ENCODE measurements around the gene CATSPERD. TPM values are rescaled to one million over a fixed set of nuclear protein-coding genes. Genes with fewer than 3 reads are reported as not detected.
A peak's percentile ranks its signal among the peaks of the same experiment; 100 is the strongest.

The CATSPERD gene
- total RNA-seq, 1 donor from 2014 or later: not detected

GRCh38 chr19:5690955-5691821, 29.2 kb upstream of the CATSPERD start:
- peak; percentile 30 for DNase-seq (ENCODE audit: low read depth)
- H3K9ac ChIP-seq (ENCODE audit: low read length): peak overlapping the region; percentile 98
- no peaks in the 10 kb centered on the region for H3K27me3 Mint-ChIP-seq (ENCODE audit: low read depth, unreplicated experiment)
- H3K79me2 ChIP-seq (ENCODE audit: insufficient read depth, low read length): peaks cover 61% of the 10 kb centered on the region
- peak overlapping the region; percentile 95 for H3K27ac Mint-ChIP-seq (ENCODE audit: unreplicated experiment)
- no peak for FAIRE-seq
- H3K27ac ChIP-seq (ENCODE audit: low read depth, low read length): peak overlapping the region; percentile 85
- no peak overlapping the region for H2AFZ ChIP-seq (ENCODE audit: low read depth, low read length)
- peaks cover 7% of the 10 kb centered on the region for H3K4me1 Mint-ChIP-seq (ENCODE audit: low read depth, unreplicated experiment)
- peaks cover 60% of the 10 kb centered on the region for H4K20me1 ChIP-seq (ENCODE audit: insufficient read depth, low read length)
- H3K9me3 ChIP-seq (ENCODE audit: insufficient read depth, low read depth, low read length): no peaks in the 10 kb centered on the region
- TF ChIP-seq EZH2 (IDR thresholded peaks at IDR 0.05; ENCODE audit: insufficient read depth, low read length) (no peak), CTCF (IDR thresholded peaks at IDR 0.05; ENCODE audit: insufficient read depth, low read depth, low read length) (no peak)
- peak overlapping the region; percentile 86 for H3K4me2 ChIP-seq (ENCODE audit: low read length)
- peaks cover 13% of the 10 kb centered on the region for H3K36me3 Mint-ChIP-seq (ENCODE audit: low read depth, unreplicated experiment)
- H3K4me3 Mint-ChIP-seq (ENCODE audit: unreplicated experiment): peak overlapping the region; percentile 99
- peak overlapping the region; percentile 98 for H3K4me3 ChIP-seq (ENCODE audit: insufficient read depth, low read depth, low read length)
- peaks cover 8% of the 10 kb centered on the region for H3K4me1 ChIP-seq (ENCODE audit: insufficient read depth, low read length)
- peaks cover 8% of the 10 kb centered on the region for H3K36me3 ChIP-seq (ENCODE audit: insufficient read depth, low read length)
- no peaks in the 10 kb centered on the region for H3K27me3 ChIP-seq (ENCODE audit: insufficient read depth, low read length)
- peaks cover 3% of the 10 kb centered on the region for H3K9me3 Mint-ChIP-seq (ENCODE audit: unreplicated experiment)

- H3K9ac ChIP-seq (ENCODE audit: low read length): peak overlapping the region; percentile 98
- Mint-ChIP-seq H3K4me3 (ENCODE audit: unreplicated experiment) (peak overlapping the region; percentile 99), H3K27ac (ENCODE audit: unreplicated experiment) (peak overlapping the region; percentile 69), H3K27me3 (ENCODE audit: low read depth, unreplicated experiment) (no peaks in the 10 kb centered on the region), H3K4me1 (ENCODE audit: low read depth, unreplicated experiment) (peaks cover 8% of the 10 kb centered on the region), H3K36me3 (ENCODE audit: low read depth, unreplicated experiment) (peaks cover 13% of the 10 kb centered on the region), H3K9me3 (ENCODE audit: unreplicated experiment) (peaks cover 3% of the 10 kb centered on the region)
- TF ChIP-seq EZH2 (IDR thresholded peaks at IDR 0.05; ENCODE audit: insufficient read depth, low read length): no peak
- TF ChIP-seq CTCF (IDR thresholded peaks at IDR 0.05; ENCODE audit: insufficient read depth, low read depth, low read length): no peak
- DNase-seq (ENCODE audit: low read depth) (no peak), FAIRE-seq (no peak)
- peak overlapping the region; percentile 86 for H3K4me2 ChIP-seq (ENCODE audit: low read length)
- H3K9me3 ChIP-seq (ENCODE audit: insufficient read depth, low read depth, low read length): no peaks in the 10 kb centered on the region
- no peaks in the 10 kb centered on the region for H3K27me3 ChIP-seq (ENCODE audit: insufficient read depth, low read length)
- H3K36me3 ChIP-seq (ENCODE audit: insufficient read depth, low read length): peaks cover 11% of the 10 kb centered on the region
- H3K4me3 ChIP-seq (ENCODE audit: insufficient read depth, low read depth, low read length): peak overlapping the region; percentile 98
- H4K20me1 ChIP-seq (ENCODE audit: insufficient read depth, low read length): peaks cover 69% of the 10 kb centered on the region
- H2AFZ ChIP-seq (ENCODE audit: low read depth, low read length): no peak overlapping the region
- peaks cover 70% of the 10 kb centered on the region for H3K79me2 ChIP-seq (ENCODE audit: insufficient read depth, low read length)
- peaks cover 8% of the 10 kb centered on the region for H3K4me1 ChIP-seq (ENCODE audit: insufficient read depth, low read length)
- no peak overlapping the region for H3K27ac ChIP-seq (ENCODE audit: low read depth, low read length)
These were observed 28.4 kb upstream of the CATSPERD start for GRCh38 chr19:5691822-5692722.
